K562 (cell line): ENCODE measurements around the gene FOXO3. TPM values are rescaled to one million over a fixed set of nuclear protein-coding genes. Genes with fewer than 3 reads are reported as not detected.

Experiments used
- ATAC-seq: fragments of 200-7000 bp; cut with Tn5 transposase; 3 replicates; pipeline ENCODE4 v1.9.1; 2020; ENCODE audit warnings: moderate library complexity
- BruUV-seq: library from RNA; stranded (reverse); fragments of 400-500 nt; replicated peaks from 2 replicates; lab custom pipeline; 2021; lab: Mats Ljungman, UMichigan
- CTCF ChIA-PET: fragments of 300-600 bp; formaldehyde crosslinking; extraction: SDS; loops from one replicate; lab custom pipeline; 2021; ENCODE audit warnings: low intra/inter-chr PET ratio; lab: Yijun Ruan, JAX
- POLR2A ChIA-PET: fragments of 300-600, 350-650 bp; sonication (Branson Sonifier 250); formaldehyde crosslinking; extraction: SDS; loops from one replicate; lab custom pipeline; 2021; ENCODE audit warnings: antibody characterized with exemption, inconsistent platforms; lab: Yijun Ruan, JAX
- DNase-seq, 4 experiments: peaks; one replicate each; pipeline versions ENCODE4 v3.0.0 to v3.0.0-alpha.2; 2011 to 2018; ENCODE audit warnings: low spot score in 3 of 4, mixed read lengths in 3 of 4; ENCODE audit errors: extremely low read depth in 1 of 4
- FAIRE-seq: peaks from 2 replicates; lab custom pipeline; 2011; peaks lifted over from hg19 to GRCh38; lab: Jason Lieb, UNC
- H2AFZ ChIP-seq: 2 replicates; pipeline ENCODE4 v1.6.0; 2011; ENCODE audit warnings: low read depth, low read length, control low read depth, inconsistent platforms
- H3K27ac ChIP-seq: fragments of 200-600 bp; 3 replicates; pipeline ENCODE4 v1.8.0; 2011; ENCODE audit warnings: low read depth, mild to moderate bottlenecking, control low read depth, inconsistent platforms, low read length, moderate library complexity, mixed read lengths; ENCODE audit errors: extremely low read depth
- H3K27me3 ChIP-seq, 2 experiments: fragments of 300-600 bp in 1 of 2; 2 replicates in 1 of 2; 3 replicates in 1 of 2; pipeline versions ENCODE4 v1.6.0 to v1.8.0; 2011; ENCODE audit warnings: inconsistent platforms in 2 of 2, low read length in 2 of 2, mild to moderate bottlenecking in 1 of 2, mixed read lengths in 1 of 2, moderate library complexity in 1 of 2; ENCODE audit not compliant: control insufficient read depth in 2 of 2, insufficient read depth in 2 of 2
- H3K36me3 ChIP-seq: fragments of 300-600 bp; 3 replicates; pipeline ENCODE4 v1.8.0; 2011; ENCODE audit warnings: mild to moderate bottlenecking, low read length, inconsistent platforms; ENCODE audit not compliant: control insufficient read depth, insufficient read depth
- H3K4me1 ChIP-seq, 2 experiments: fragments of 200-600 bp in 1 of 2; replicated peaks in 1 of 2; 2 replicates in 1 of 2; 3 replicates in 1 of 2; pipeline versions ENCODE4 v1.5.1 to v1.8.0; 2011; ENCODE audit warnings: inconsistent platforms in 2 of 2, low read length in 2 of 2, mild to moderate bottlenecking in 1 of 2, mixed read lengths in 1 of 2, moderate library complexity in 1 of 2; ENCODE audit not compliant: control insufficient read depth in 2 of 2, insufficient read depth in 2 of 2
- H3K4me2 ChIP-seq: 2 replicates; pipeline ENCODE4 v1.6.1; 2011; ENCODE audit warnings: low read length, control low read depth, inconsistent platforms, mixed read lengths; ENCODE audit not compliant: insufficient read depth
- H3K4me3 ChIP-seq: fragments of 200-600 bp; sonication (generic), shearing (Covaris generic); 2 replicates; pipeline ENCODE4 v1.5.1; 2016; ENCODE audit warnings: control low read depth, inconsistent platforms
- H3K79me2 ChIP-seq: fragments of 200-600 bp; 3 replicates; pipeline ENCODE4 v1.8.0; 2011; ENCODE audit warnings: low read length, inconsistent platforms; ENCODE audit not compliant: control insufficient read depth, insufficient read depth
- H3K9ac ChIP-seq, 2 experiments: 2 replicates each; pipeline versions ENCODE4 v1.6.0 to v1.6.1; 2011; ENCODE audit warnings: low read depth in 2 of 2, low read length in 2 of 2, control low read depth in 1 of 2, inconsistent platforms in 1 of 2, mild to moderate bottlenecking in 1 of 2, mixed read lengths in 1 of 2; ENCODE audit not compliant: insufficient read depth in 1 of 2
- H3K9me1 ChIP-seq: one replicate; pipeline ENCODE4 v1.6.0; 2011; ENCODE audit warnings: inconsistent platforms, mild to moderate bottlenecking, low read length, moderate library complexity; ENCODE audit not compliant: control insufficient read depth, insufficient read depth
- H3K9me3 ChIP-seq: replicated peaks from 2 replicates; pipeline ENCODE4 v1.5.1; 2011; ENCODE audit warnings: low read depth, low read length, inconsistent platforms; ENCODE audit not compliant: control insufficient read depth, insufficient read depth
- H4K20me1 ChIP-seq: replicated peaks from 2 replicates; pipeline ENCODE4 v1.6.1; 2011; ENCODE audit warnings: low read length, inconsistent platforms, mixed read lengths; ENCODE audit not compliant: control insufficient read depth, insufficient read depth
- EGR1 ChIP-seq: fragments of 450-650 bp; conservative IDR thresholded peaks from 2 replicates; pipeline ENCODE4 v1.6.1; 2017; ENCODE audit warnings: mild to moderate bottlenecking
- FOXJ3 ChIP-seq: sonication (generic); formaldehyde crosslinking; IDR thresholded peaks from 2 replicates; pipeline ENCODE4 v1.4.0; 2020; ENCODE audit warnings: mild to moderate bottlenecking, missing genetic modification reagents
- JUNB ChIP-seq: fragments of 450-650 bp; formaldehyde crosslinking; conservative IDR thresholded peaks from 2 replicates; pipeline ENCODE4 v1.4.0; 2020; ENCODE audit warnings: mild to moderate bottlenecking
- MAFK ChIP-seq: IDR thresholded peaks from 2 replicates; pipeline ENCODE4 v1.6.1; 2011; ENCODE audit warnings: low read length, improper control_type of control experiment
- MCM7 ChIP-seq, 2 experiments: fragments of 450-650 bp; IDR thresholded peaks; 2 replicates each; pipeline ENCODE4 v1.6.1; 2016 to 2018
- PHF8 ChIP-seq: fragments of 200-600 bp; sonication (generic); IDR thresholded peaks from 2 replicates; pipeline ENCODE4 v1.6.1; 2012; ENCODE audit warnings: mixed run types, mild to moderate bottlenecking, inconsistent platforms, low read length, moderate library complexity, borderline replicate concordance
- RFX7 ChIP-seq: fragments of 250-450 bp; sonication (Bioruptor Pico); IDR thresholded peaks from 2 replicates; pipeline ENCODE4 v1.5.1; 2021; ENCODE audit warnings: mild to moderate bottlenecking
- SAFB ChIP-seq: fragments of 200-400 bp; formaldehyde crosslinking; IDR thresholded peaks from 2 replicates; pipeline ENCODE4 v1.6.1; 2017; ENCODE audit warnings: low read depth, low read length, borderline replicate concordance
- SNIP1 ChIP-seq: fragments of 450-650 bp; IDR thresholded peaks from 2 replicates; pipeline ENCODE4 v1.7.1; 2017; ENCODE audit warnings: low read depth, mild to moderate bottlenecking
- SP2 ChIP-seq: IDR thresholded peaks from 2 replicates; pipeline ENCODE4 v1.6.1; 2011; ENCODE audit warnings: mild to moderate bottlenecking, low read depth, low read length, moderate library complexity; ENCODE audit not compliant: poor library complexity, severe bottlenecking; ENCODE audit errors: extremely low read depth
- ZNF232 ChIP-seq: sonication (generic); formaldehyde crosslinking; IDR thresholded peaks from 2 replicates; pipeline ENCODE4 v1.8.0; 2022; ENCODE audit warnings: mild to moderate bottlenecking, missing genetic modification reagents
- ZNF239 ChIP-seq: fragments of 250-450 bp; sonication (Bioruptor Pico); IDR thresholded peaks from 2 replicates; pipeline ENCODE4 v1.4.0; 2020; ENCODE audit warnings: mild to moderate bottlenecking
- WGBS: fragments of 100-300 bp; shearing (Covaris generic); methylation state at CpG from one replicate; pipeline ENCODE4 v1.1.6; 2016; ENCODE audit warnings: low coverage, mixed read lengths; ENCODE audit not compliant: insufficient coverage; ENCODE audit errors: missing lambda C conversion rate; 5-methylcytosine and 5-hydroxymethylcytosine counted together
- in situ Hi-C: fragments of 300-500 bp; cut with MboI; formaldehyde crosslinking; loops from 4 replicates; pipeline ENCODE4 v1.15.0; 2018; ENCODE audit warnings: inconsistent platforms, mixed read lengths
- intact Hi-C: fragments of 100-400 bp; cut with micrococcal nuclease; formaldehyde crosslinking; loops from 2 replicates; pipeline ENCODE4 v1.14.2; 2022
- polyA plus RNA-seq, 8 experiments: library from polyadenylated mRNA; depleted of rRNA in 4 of 8; stranded (reverse) in 5 of 8; unstranded in 3 of 8; fragments of >200 nt; fragmentation: Nextera tagmentation in 2 of 8; fragmentation: Illumina TruSeq in 1 of 8; extraction: Ambion mirVana in 2 of 8; extraction: Trizol in 1 of 8; gene quantifications; 2 replicates each; pipeline versions ENCODE4 v1.2.1 to v1.2.3, GENCODE V29; 2011 to 2014; ENCODE audit warnings: inconsistent platforms in 1 of 8, missing spikeins in 1 of 8
- total RNA-seq, 7 experiments: library from RNA; depleted of rRNA in 6 of 7; stranded (reverse); fragments of >200 nt in 6 of 7; fragmentation: Illumina TruSeq in 2 of 7; extraction: Trizol in 2 of 7; gene quantifications; 2 replicates each; pipeline versions ENCODE4 v1.2.1 to v1.2.3, GENCODE V29; 2011 to 2021; ENCODE audit warnings: low replicate concordance in 1 of 7
- TF ChIP-seq, protein P1 (sequence below): fragments of 450-650 bp; formaldehyde crosslinking; IDR thresholded peaks from 2 replicates; pipeline ENCODE4 v1.4.0; 2020; ENCODE audit warnings: mild to moderate bottlenecking, moderate library complexity
- TF ChIP-seq, protein P2 (sequence below): fragments of 150-350 bp; IDR thresholded peaks from 2 replicates; pipeline ENCODE4 v1.6.1; 2014; ENCODE audit warnings: low read depth, mild to moderate bottlenecking, low read length, borderline replicate concordance
- TF ChIP-seq, protein P3 (sequence below): fragments of 250-450 bp; sonication (Bioruptor Pico); IDR thresholded peaks from 2 replicates; pipeline ENCODE4 v1.4.0; 2020

The FOXO3 gene
- total and polyA plus RNA-seq, 9 of the 15 experiments (the other 6 are each of a cell fraction or from before 2014, with no cell fraction given) = 3.0 to 14.6 (median 6.0) TPM

DNA sequence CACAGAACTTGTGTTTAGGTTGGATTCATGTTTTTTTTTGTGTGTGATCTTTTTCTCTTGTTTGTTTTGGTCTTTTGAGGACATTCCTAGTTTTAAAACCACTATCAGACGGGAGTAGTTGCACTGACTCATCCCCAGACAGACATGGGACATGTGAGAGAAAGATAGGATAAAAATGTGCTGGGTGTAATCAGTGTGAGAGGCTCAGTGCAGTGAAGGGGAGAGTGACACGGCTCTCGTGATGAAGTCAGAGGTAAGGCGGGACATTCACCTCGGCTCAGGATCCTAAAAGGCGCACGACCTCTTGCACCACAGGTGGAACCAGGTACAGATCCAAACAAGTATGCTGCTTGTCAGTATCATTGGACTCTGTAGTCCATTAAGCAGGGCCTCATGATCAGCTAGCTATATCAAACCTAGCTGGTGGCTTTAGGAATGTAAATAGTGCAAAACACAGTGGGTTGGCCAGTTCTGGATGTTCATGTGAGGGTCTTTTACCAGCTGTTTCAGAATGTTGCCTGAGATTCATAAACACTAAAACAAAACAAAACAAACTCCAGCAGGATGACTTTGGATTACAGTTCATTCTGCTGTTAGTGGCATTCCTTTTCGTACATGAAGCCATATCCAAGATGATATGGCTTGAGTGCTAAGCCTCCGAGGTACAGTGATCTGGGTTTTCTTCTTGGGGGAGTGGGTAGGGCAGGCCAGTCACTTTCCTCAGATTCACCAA lies 18.0 kb downstream of the FOXO3 start (continued):
- TF ChIP-seq SNIP1 = no peak

DNA sequence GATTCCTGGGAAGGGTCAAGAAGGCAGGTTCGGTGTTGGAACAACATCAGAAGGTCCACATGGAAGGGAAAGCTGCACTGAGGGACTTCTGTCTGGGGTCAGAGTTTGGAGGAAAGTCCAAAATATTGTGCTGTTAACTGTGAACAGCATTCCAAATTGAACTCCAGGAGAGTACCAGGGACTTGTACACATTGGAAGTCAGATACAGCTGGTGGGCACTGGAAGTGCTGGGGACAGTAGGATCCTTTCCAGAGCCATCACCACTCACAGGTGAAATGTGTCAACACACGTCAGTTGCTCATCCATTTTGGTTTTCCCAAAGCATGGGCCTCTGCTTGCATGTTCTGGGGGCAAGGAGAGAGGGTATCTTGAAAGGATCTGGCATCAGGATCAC lies 18.6 kb downstream of the FOXO3 start:
- FAIRE-seq = no peak

More for the DNA sequence above, 18.6 kb downstream of the FOXO3 start:
- in situ Hi-C loops = no loop called here
- ATAC-seq (no peak), DNase-seq (no peak)
- ChIA-PET POLR2A (interaction anchor here (0.6 to 1.7 kb wide), 2 partner anchors 13 to 68 kb away, joined by 3 to 6 read pairs; no protein-coding TSS in a partner anchor), CTCF (no interaction called here)
- peaks cover 37% of the 10 kb centered on the region for H4K20me1 ChIP-seq
- TF ChIP-seq SAFB (no peak), ZNF239 (CRISPR knock-in tag) (no peak), ZNF232 (no peak), FOXJ3 (CRISPR knock-in tag) (no peak), SP2 (no peak), JUNB (CRISPR knock-in tag) (no peak), EGR1 (no peak), PHF8 (no peak), MCM7 (IDR thresholded peaks at IDR 0.05) (no peak), RFX7 (CRISPR knock-in tag) (no peak), MAFK (no peak)
- TF ChIP-seq, protein P1, sequence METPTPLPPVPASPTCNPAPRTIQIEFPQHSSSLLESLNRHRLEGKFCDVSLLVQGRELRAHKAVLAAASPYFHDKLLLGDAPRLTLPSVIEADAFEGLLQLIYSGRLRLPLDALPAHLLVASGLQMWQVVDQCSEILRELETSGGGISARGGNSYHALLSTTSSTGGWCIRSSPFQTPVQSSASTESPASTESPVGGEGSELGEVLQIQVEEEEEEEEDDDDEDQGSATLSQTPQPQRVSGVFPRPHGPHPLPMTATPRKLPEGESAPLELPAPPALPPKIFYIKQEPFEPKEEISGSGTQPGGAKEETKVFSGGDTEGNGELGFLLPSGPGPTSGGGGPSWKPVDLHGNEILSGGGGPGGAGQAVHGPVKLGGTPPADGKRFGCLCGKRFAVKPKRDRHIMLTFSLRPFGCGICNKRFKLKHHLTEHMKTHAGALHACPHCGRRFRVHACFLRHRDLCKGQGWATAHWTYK = no peak
- TF ChIP-seq, protein P2, sequence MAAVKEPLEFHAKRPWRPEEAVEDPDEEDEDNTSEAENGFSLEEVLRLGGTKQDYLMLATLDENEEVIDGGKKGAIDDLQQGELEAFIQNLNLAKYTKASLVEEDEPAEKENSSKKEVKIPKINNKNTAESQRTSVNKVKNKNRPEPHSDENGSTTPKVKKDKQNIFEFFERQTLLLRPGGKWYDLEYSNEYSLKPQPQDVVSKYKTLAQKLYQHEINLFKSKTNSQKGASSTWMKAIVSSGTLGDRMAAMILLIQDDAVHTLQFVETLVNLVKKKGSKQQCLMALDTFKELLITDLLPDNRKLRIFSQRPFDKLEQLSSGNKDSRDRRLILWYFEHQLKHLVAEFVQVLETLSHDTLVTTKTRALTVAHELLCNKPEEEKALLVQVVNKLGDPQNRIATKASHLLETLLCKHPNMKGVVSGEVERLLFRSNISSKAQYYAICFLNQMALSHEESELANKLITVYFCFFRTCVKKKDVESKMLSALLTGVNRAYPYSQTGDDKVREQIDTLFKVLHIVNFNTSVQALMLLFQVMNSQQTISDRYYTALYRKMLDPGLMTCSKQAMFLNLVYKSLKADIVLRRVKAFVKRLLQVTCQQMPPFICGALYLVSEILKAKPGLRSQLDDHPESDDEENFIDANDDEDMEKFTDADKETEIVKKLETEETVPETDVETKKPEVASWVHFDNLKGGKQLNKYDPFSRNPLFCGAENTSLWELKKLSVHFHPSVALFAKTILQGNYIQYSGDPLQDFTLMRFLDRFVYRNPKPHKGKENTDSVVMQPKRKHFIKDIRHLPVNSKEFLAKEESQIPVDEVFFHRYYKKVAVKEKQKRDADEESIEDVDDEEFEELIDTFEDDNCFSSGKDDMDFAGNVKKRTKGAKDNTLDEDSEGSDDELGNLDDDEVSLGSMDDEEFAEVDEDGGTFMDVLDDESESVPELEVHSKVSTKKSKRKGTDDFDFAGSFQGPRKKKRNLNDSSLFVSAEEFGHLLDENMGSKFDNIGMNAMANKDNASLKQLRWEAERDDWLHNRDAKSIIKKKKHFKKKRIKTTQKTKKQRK = no peak
- TF ChIP-seq, protein P3, sequence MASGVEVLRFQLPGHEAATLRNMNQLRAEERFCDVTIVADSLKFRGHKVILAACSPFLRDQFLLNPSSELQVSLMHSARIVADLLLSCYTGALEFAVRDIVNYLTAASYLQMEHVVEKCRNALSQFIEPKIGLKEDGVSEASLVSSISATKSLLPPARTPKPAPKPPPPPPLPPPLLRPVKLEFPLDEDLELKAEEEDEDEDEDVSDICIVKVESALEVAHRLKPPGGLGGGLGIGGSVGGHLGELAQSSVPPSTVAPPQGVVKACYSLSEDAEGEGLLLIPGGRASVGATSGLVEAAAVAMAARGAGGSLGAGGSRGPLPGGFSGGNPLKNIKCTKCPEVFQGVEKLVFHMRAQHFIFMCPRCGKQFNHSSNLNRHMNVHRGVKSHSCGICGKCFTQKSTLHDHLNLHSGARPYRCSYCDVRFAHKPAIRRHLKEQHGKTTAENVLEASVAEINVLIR (CRISPR knock-in tag) = no peak
- intact Hi-C loops = no loop called here
- no peaks in the 10 kb centered on the region for H3K27me3 ChIP-seq
- peaks cover 10 to 62% of the 10 kb centered on the region in 2 experiments for H3K4me1 ChIP-seq
- H3K27ac ChIP-seq = no peak overlapping the region
- WGBS = 94% methylated on average over 2 of the region's 2 CpGs
- peaks cover 27% of the 10 kb centered on the region; the same call in 2 of the 3 replicates for H3K79me2 ChIP-seq
- no peak overlapping the region; a peak in 1 of 4 replicates for H3K9ac ChIP-seq
- H3K36me3 ChIP-seq = no peaks in the 10 kb centered on the region
- no peak overlapping the region for H3K4me3 ChIP-seq
- no peak overlapping the region for H2AFZ ChIP-seq
- no TSS peak for BruUV-seq
- H3K4me2 ChIP-seq = peak overlapping the region; percentile 52; the same call in 1 of the 2 replicates
- H3K9me1 ChIP-seq = peaks cover 4% of the 10 kb centered on the region
- no peaks in the 10 kb centered on the region for H3K9me3 ChIP-seq
